Liver (tissue), 9 donors: ENCODE data around the gene RASAL2. TPM values are rescaled to one million over a fixed set of nuclear protein-coding genes. Genes with fewer than 3 reads are reported as not detected.

Experiments
- DNase-seq: peaks from one replicate; pipeline ENCODE4 v3.0.0-alpha.2; 2017; ENCODE audit warnings: low spot score
- H3K27ac ChIP-seq, 2 donors: one replicate each; pipeline ENCODE4 v1.7.0; 2013; ENCODE audit warnings: inconsistent platforms in 2 of 2, low read length in 2 of 2, control low read depth in 1 of 2, low read depth in 1 of 2, mild to moderate bottlenecking in 1 of 2
- H3K27me3 ChIP-seq, 4 donors: one replicate each; pipeline versions ENCODE4 v1.6.1 to v1.7.0; 2013; ENCODE audit warnings: low read length in 3 of 4, inconsistent platforms in 1 of 4, mild to moderate bottlenecking in 1 of 4, moderate library complexity in 1 of 4; ENCODE audit not compliant: control insufficient read depth in 4 of 4, insufficient read depth in 4 of 4
- H3K36me3 ChIP-seq, 4 donors: one replicate each; pipeline versions ENCODE4 v1.6.1 to v1.7.0; 2013; ENCODE audit warnings: low read length in 3 of 4, mild to moderate bottlenecking in 3 of 4, low read depth in 1 of 4, moderate library complexity in 1 of 4; ENCODE audit not compliant: control insufficient read depth in 4 of 4, insufficient read depth in 3 of 4
- H3K4me1 ChIP-seq, 4 donors: one replicate each; pipeline versions ENCODE4 v1.6.1 to v1.7.0; 2013; ENCODE audit warnings: low read length in 3 of 4, mild to moderate bottlenecking in 3 of 4, moderate library complexity in 1 of 4; ENCODE audit not compliant: control insufficient read depth in 4 of 4, insufficient read depth in 4 of 4
- H3K4me3 ChIP-seq, 3 donors: one replicate each; pipeline versions ENCODE4 v1.6.1 to v1.7.0; 2013; ENCODE audit warnings: low read length in 3 of 3, control low read depth in 1 of 3, low read depth in 1 of 3, mild to moderate bottlenecking in 1 of 3
- H3K9ac ChIP-seq, 2 donors: one replicate each; pipeline ENCODE4 v1.7.0; 2013; ENCODE audit warnings: low read length in 2 of 2, mild to moderate bottlenecking in 2 of 2, moderate library complexity in 2 of 2, control low read depth in 1 of 2, low read depth in 1 of 2
- H3K9me3 ChIP-seq, 4 donors: one replicate each; pipeline versions ENCODE4 v1.6.1 to v1.7.0; 2013; ENCODE audit warnings: low read length in 3 of 4; ENCODE audit not compliant: control insufficient read depth in 4 of 4
- ATF3 ChIP-seq: IDR thresholded peaks from 2 replicates; pipeline ENCODE4 v1.6.1; 2016; ENCODE audit warnings: antibody characterized with exemption
- CTCF ChIP-seq: fragments of 150-350 bp; IDR thresholded peaks from 2 replicates; pipeline ENCODE4 v1.5.1; 2017; ENCODE audit warnings: improper control_type of control experiment, low read depth, low read length; ENCODE audit not compliant: missing input control
- EGR1 ChIP-seq, 2 donors: IDR thresholded peaks; 2 replicates each; pipeline ENCODE4 v1.6.1; 2016 to 2018; ENCODE audit warnings: antibody characterized with exemption in 2 of 2, low read depth in 2 of 2
- FOXA1 ChIP-seq: IDR thresholded peaks from 2 replicates; pipeline ENCODE4 v1.6.1; 2016; ENCODE audit warnings: antibody characterized with exemption
- FOXA2 ChIP-seq: IDR thresholded peaks from 2 replicates; pipeline ENCODE4 v1.6.1; 2016; ENCODE audit warnings: antibody characterized with exemption
- GABPA ChIP-seq, 2 donors: IDR thresholded peaks in 1 of 2; conservative IDR thresholded peaks in 1 of 2; 2 replicates each; pipeline ENCODE4 v1.6.1; 2016; ENCODE audit warnings: antibody characterized with exemption in 2 of 2, mild to moderate bottlenecking in 1 of 2, moderate library complexity in 1 of 2
- HNF4A ChIP-seq, 2 donors: conservative IDR thresholded peaks; 2 replicates each; pipeline ENCODE4 v1.6.1; 2016; ENCODE audit warnings: antibody characterized with exemption in 2 of 2, mild to moderate bottlenecking in 2 of 2
- HNF4G ChIP-seq: IDR thresholded peaks from 2 replicates; pipeline ENCODE4 v1.6.1; 2016; ENCODE audit warnings: antibody characterized with exemption
- JUND ChIP-seq, 2 donors: IDR thresholded peaks; 2 replicates each; pipeline ENCODE4 v1.6.1; 2016; ENCODE audit warnings: antibody characterized with exemption in 2 of 2
- MAX ChIP-seq: IDR thresholded peaks from 2 replicates; pipeline ENCODE4 v1.6.1; 2016; ENCODE audit warnings: antibody characterized with exemption
- NR2F2 ChIP-seq: IDR thresholded peaks from 2 replicates; pipeline ENCODE4 v1.6.1; 2016; ENCODE audit warnings: antibody characterized with exemption
- RAD21 ChIP-seq, 2 donors: IDR thresholded peaks; 2 replicates each; pipeline ENCODE4 v1.6.1; 2016; ENCODE audit warnings: antibody characterized with exemption in 2 of 2, mild to moderate bottlenecking in 2 of 2
- REST ChIP-seq: IDR thresholded peaks from 2 replicates; pipeline ENCODE4 v1.6.1; 2016; ENCODE audit warnings: antibody characterized with exemption, mild to moderate bottlenecking
- SP1 ChIP-seq: IDR thresholded peaks from 2 replicates; pipeline ENCODE4 v1.6.1; 2018; ENCODE audit warnings: antibody characterized with exemption, mild to moderate bottlenecking
- TAF1 ChIP-seq: conservative IDR thresholded peaks from 2 replicates; pipeline ENCODE4 v1.6.1; 2016; ENCODE audit warnings: antibody characterized with exemption, mild to moderate bottlenecking
- ZBTB33 ChIP-seq: IDR thresholded peaks from 2 replicates; pipeline ENCODE4 v1.6.1; 2016; ENCODE audit warnings: antibody characterized with exemption
- WGBS: extraction: QIAGEN DNeasy Blood & Tissue Kit; methylation state at CpG from one replicate; pipeline ENCODE4 v1.1.7; 2013; 5-methylcytosine and 5-hydroxymethylcytosine counted together
- polyA plus RNA-seq, 2 donors: library from polyadenylated mRNA; stranded (reverse) in 1 of 2; unstranded in 1 of 2; fragments of 200-250 nt in 1 of 2; fragments of >200 nt in 1 of 2; fragmentation: Nextera tagmentation in 1 of 2; extraction: Ambion mirVana in 1 of 2; gene quantifications; one replicate each; pipeline versions ENCODE4 v1.2.1 to v1.2.3, GENCODE V29; 2013 to 2015
- total RNA-seq, 2 donors: library from RNA; depleted of rRNA; stranded (reverse); fragments of >200 nt; gene quantifications; one replicate each; pipeline ENCODE4 v1.2.3, GENCODE V29; 2014
- donor health status: healthy.
- donor health status: healthy.
- donor health status: healthy.
- donor health status: healthy.
- donor health status: healthy.

The RASAL2 gene
- total and polyA plus RNA-seq, 4 donors = 1.8 to 8.1 (median 4.1) TPM

GRCh38 chr1:178098262-178098661 lies 4.4 kb downstream of the RASAL2 start:
- Histone ChIP-seq H3K4me1 (peaks cover 3 to 39% (median 30%) of the 10 kb centered on the region in 4 donors), H3K9me3 (no peaks in the 10 kb centered on the region), H3K4me3 (no peak overlapping the region), H3K9ac (no peak overlapping the region), H3K27me3 (no peaks in the 10 kb centered on the region), H3K27ac (no peak overlapping the region), H3K36me3 (no peaks in the 10 kb centered on the region)
- no peak for DNase-seq
- TF ChIP-seq CTCF = no peak
- no peak for TF ChIP-seq EGR1 (IDR thresholded peaks at IDR 0.05; ENCODE audit: low read depth in 2 of 2)
- no peak for TF ChIP-seq ATF3
- TF ChIP-seq GABPA (IDR thresholded peaks at IDR 0.05 in 1 of 2, conservative IDR thresholded peaks at IDR 0.05 in 1 of 2) = no peak
- TF ChIP-seq HNF4A (conservative IDR thresholded peaks at IDR 0.05) = no peak
- TF ChIP-seq TAF1 = no peak
- TF ChIP-seq HNF4G = no peak
- TF ChIP-seq FOXA2 = no peak
- no peak for TF ChIP-seq NR2F2
- TF ChIP-seq RAD21 (IDR thresholded peaks at IDR 0.05) = no peak
- TF ChIP-seq REST = no peak
- no peak for TF ChIP-seq FOXA1
- no peak for TF ChIP-seq SP1
- no peak for TF ChIP-seq MAX
- no peak for TF ChIP-seq JUND (IDR thresholded peaks at IDR 0.05)
- no peak for TF ChIP-seq ZBTB33
- WGBS = 64% methylated on average over 3 of the region's 3 CpGs

GRCh38 chr1:178101266-178101630 lies 7.3 kb downstream of the RASAL2 start:
- no peak for TF ChIP-seq HNF4G
- Histone ChIP-seq H3K27me3 (no peaks in the 10 kb centered on the region), H3K4me3 (no peak overlapping the region), H3K9me3 (no peaks in the 10 kb centered on the region), H3K27ac (peak overlapping the region; percentile 29 to 58), H3K4me1 (peaks cover 1 to 33% (median 19%) of the 10 kb centered on the region in 4 donors), H3K36me3 (no peaks in the 10 kb centered on the region), H3K9ac (no peak overlapping the region)
- no peak for DNase-seq
- WGBS = 30% methylated on average over 2 of the region's 2 CpGs
